Mesothelial cell of epicardium (in vitro differentiated cells): ENCODE data around the gene SURF4. TPM values are rescaled to one million over a fixed set of nuclear protein-coding genes. Genes with fewer than 3 reads are reported as not detected.

ENCODE experiments used
- DNase-seq, 2 experiments: peaks; one replicate each; pipeline ENCODE4 v3.0.0; 2021; ENCODE audit warnings: low spot score in 2 of 2; ENCODE audit not compliant: unreplicated experiment in 2 of 2
- H3K27ac Mint-ChIP-seq: 2 replicates; pipeline ENCODE4 v1.8.0; 2021; ENCODE audit warnings: mixed read lengths
- H3K27me3 Mint-ChIP-seq: 2 replicates; pipeline ENCODE4 v1.8.0; 2021; ENCODE audit warnings: low read depth, mixed read lengths
- H3K36me3 Mint-ChIP-seq: 2 replicates; pipeline ENCODE4 v1.8.0; 2021; ENCODE audit warnings: mixed read lengths
- H3K4me1 Mint-ChIP-seq: 2 replicates; pipeline ENCODE4 v1.8.0; 2021; ENCODE audit warnings: mixed read lengths
- H3K4me3 Mint-ChIP-seq: 2 replicates; pipeline ENCODE4 v1.8.0; 2021; ENCODE audit warnings: mild to moderate bottlenecking, moderate library complexity, mixed read lengths
- H3K9me3 Mint-ChIP-seq: 2 replicates; pipeline ENCODE4 v1.8.0; 2021; ENCODE audit warnings: mixed read lengths
- CTCF ChIP-seq: fragments of 200-600 bp; sonication (generic); IDR thresholded peaks from one replicate; pipeline ENCODE4 v1.5.0; 2021; ENCODE audit warnings: antibody characterized with exemption; ENCODE audit not compliant: unreplicated experiment
- total RNA-seq: library from RNA; stranded (reverse); gene quantifications from 3 replicates; pipeline ENCODE4 v1.2.1, GENCODE V29; 2021

The SURF4 gene
- total RNA-seq, 1 donor from 2014 or later: 147 TPM

DNA sequence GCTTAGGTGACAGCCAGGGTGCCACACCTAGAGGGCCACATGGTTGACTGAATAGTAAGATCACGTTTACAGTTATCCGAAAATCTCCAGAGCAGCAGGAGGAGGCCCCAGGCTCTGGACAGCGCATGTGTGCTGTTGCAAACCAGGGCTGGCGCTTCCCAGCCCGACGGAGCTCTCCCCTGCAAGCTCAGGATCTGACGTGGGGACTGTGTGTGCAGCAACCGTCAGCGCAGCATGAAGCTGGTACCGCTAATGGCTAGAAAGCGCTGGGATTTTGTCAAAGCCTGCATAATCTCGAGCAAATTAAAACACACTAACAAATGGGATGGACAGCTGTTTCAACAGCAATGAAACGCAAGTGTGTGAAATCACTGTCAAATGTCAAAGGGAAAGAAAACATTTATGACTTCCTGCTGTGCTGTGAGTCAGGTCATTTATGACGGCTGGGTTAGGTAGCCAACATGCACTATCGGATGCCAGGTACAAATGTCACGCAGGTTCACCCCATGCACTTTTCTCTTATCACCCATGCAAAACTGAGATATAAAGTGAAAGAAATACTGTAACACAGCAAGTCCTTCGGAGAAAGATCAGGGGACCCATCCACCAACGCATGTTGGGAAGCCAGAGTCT, 7.5 kb downstream of the SURF4 start:
- no peak for DNase-seq
- Mint-ChIP-seq H3K4me3 (no peak overlapping the region), H3K27ac (no peak overlapping the region), H3K9me3 (no peaks in the 10 kb centered on the region), H3K27me3 (no peaks in the 10 kb centered on the region), H3K36me3 (peaks cover 14% of the 10 kb centered on the region), H3K4me1 (peaks cover 11% of the 10 kb centered on the region)
- TF ChIP-seq CTCF: no peak

GRCh38 chr9:133367778-133368177, 8.1 kb downstream of the SURF4 start:
- no peaks in the 10 kb centered on the region for H3K27me3 Mint-ChIP-seq
- no peak for DNase-seq
- peaks cover 11% of the 10 kb centered on the region for H3K4me1 Mint-ChIP-seq
- H3K36me3 Mint-ChIP-seq: peaks cover 16% of the 10 kb centered on the region
- no peak overlapping the region for H3K27ac Mint-ChIP-seq
- no peak for TF ChIP-seq CTCF
- H3K9me3 Mint-ChIP-seq: no peaks in the 10 kb centered on the region
- H3K4me3 Mint-ChIP-seq: no peak overlapping the region

DNA sequence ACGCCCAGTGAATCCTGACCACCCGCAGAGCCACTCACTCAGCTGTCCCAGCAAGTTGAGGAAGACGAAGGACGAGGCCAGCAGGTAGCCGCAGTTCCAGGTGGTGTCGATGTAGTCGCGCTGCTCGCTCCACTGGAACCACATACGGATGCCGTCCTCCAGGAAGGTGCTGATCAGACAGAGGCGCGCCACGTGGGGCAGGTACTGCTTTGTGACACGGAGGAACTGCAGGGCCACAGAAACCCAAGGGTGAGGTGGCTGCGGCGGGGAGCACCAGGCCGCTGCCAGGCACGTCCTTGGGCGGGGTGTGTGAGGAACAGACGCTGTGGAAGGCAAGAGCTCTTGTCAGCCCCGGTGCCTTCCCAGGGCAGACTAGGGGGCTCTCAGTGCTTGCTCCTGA, 8.6 kb downstream of the SURF4 start:
- TF ChIP-seq CTCF: no peak
- Mint-ChIP-seq H3K4me3 (no peak overlapping the region), H3K4me1 (peaks cover 8% of the 10 kb centered on the region), H3K9me3 (no peaks in the 10 kb centered on the region), H3K27me3 (no peaks in the 10 kb centered on the region), H3K27ac (no peak overlapping the region), H3K36me3 (peaks cover 18% of the 10 kb centered on the region)
- no peak for DNase-seq

DNA sequence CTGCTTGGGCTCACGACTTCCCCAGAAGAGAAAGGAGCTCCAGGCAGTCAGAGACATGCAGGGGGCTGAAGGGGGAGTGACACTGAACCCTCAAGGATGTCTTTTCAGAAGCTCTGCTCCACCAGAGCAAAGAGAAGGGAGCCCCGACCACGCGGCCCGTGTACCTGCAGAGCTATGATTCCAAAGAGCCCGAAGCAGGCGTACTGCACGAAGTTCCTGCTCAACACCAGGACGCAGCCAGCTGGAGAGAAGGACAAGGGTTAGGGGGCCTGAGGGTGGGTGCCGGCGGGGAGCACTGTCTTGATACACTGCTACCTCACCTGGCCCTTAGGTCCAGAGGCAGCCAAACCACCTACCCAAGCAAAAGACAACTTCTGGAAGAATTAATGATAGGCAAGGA, 9.4 kb downstream of the SURF4 start:
- peaks cover 3% of the 10 kb centered on the region for H3K4me1 Mint-ChIP-seq
- TF ChIP-seq CTCF: no peak

GRCh38 chr9:133362359-133363044, 13.4 kb downstream of the SURF4 start:
- Mint-ChIP-seq H3K27me3 (no peaks in the 10 kb centered on the region), H3K4me3 (no peak overlapping the region), H3K4me1 (no peaks in the 10 kb centered on the region), H3K9me3 (no peaks in the 10 kb centered on the region), H3K27ac (no peak overlapping the region), H3K36me3 (peaks cover 25% of the 10 kb centered on the region)
- DNase-seq: no peak
- no peak for TF ChIP-seq CTCF

More for the DNA sequence above, 9.4 kb downstream of the SURF4 start:
- H3K27me3 Mint-ChIP-seq: no peaks in the 10 kb centered on the region
- H3K36me3 Mint-ChIP-seq: peaks cover 25% of the 10 kb centered on the region
- H3K4me3 Mint-ChIP-seq: no peak overlapping the region
- DNase-seq: no peak
- no peak overlapping the region for H3K27ac Mint-ChIP-seq
- no peaks in the 10 kb centered on the region for H3K9me3 Mint-ChIP-seq
